ENCODE data around the gene OR56A5. TPM values are rescaled to one million over a fixed set of nuclear protein-coding genes. Genes with fewer than 3 reads are reported as not detected.

The OR56A5 gene
- total and polyA plus RNA-seq, 8 donors = not detected

DNA sequence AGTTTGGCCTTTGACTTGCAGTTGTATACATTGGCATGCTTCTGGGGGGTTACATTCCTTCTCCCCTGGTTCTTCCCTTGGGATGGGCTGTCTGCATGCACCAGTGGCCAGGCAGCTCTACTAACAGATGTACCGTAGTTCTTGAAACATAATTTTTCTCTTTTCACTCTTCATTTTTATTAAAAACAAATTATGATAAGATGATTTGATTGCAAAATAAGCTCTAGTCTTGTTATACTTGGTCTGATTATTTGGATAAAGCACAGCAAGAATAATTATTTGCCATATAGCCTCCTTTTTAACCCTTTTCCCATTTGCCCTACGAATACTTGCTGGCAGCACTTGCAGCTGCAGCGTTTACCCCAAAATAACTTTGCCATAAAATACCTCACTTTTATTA lies 12.7 kb downstream of the OR56A5 start:
- intact Hi-C loops (cut with DNase I) = no loop called here

DNA sequence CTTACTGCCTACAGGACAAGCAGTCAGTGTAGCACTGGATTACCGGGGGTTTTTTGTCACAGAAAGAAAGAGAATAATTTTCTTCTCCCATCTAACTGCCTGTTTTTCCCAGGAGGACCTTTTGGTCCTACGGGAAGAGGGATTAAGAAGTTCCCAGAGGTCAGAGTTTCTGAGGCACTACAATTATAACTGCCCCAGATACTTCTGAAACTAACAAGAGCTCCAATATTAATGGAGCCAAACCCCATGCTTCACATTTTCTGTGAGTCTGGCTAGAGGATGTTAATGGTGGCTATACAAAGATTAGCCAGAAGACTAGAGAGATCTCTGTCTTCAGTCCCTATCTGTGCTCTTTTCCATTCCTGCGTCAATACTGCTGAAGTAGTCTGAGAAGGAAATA lies 26.3 kb downstream of the OR56A5 start, which contains the start of gene OR56A3:
Gene OR56A3, plus strand, starts transcription at position 301 of the 400 bp plus-strand sequence. CDS start 5,096 bp downstream, outside the sequence.
- DNase-seq (no peak), ATAC-seq (no peak), FAIRE-seq (no peak)
- no peaks in the 10 kb centered on the region for H3K36me3 ChIP-seq
- no peaks in the 10 kb centered on the region for H3K27me3 ChIP-seq
- no peak within 1 kb of the TSS for H3K4me3 ChIP-seq
- TF ChIP-seq, protein P1, sequence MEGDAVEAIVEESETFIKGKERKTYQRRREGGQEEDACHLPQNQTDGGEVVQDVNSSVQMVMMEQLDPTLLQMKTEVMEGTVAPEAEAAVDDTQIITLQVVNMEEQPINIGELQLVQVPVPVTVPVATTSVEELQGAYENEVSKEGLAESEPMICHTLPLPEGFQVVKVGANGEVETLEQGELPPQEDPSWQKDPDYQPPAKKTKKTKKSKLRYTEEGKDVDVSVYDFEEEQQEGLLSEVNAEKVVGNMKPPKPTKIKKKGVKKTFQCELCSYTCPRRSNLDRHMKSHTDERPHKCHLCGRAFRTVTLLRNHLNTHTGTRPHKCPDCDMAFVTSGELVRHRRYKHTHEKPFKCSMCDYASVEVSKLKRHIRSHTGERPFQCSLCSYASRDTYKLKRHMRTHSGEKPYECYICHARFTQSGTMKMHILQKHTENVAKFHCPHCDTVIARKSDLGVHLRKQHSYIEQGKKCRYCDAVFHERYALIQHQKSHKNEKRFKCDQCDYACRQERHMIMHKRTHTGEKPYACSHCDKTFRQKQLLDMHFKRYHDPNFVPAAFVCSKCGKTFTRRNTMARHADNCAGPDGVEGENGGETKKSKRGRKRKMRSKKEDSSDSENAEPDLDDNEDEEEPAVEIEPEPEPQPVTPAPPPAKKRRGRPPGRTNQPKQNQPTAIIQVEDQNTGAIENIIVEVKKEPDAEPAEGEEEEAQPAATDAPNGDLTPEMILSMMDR (IDR thresholded peaks at IDR 0.05) = no peak
- no peaks in the 10 kb centered on the region for H3K4me1 ChIP-seq
- H3K9me3 ChIP-seq = no peaks in the 10 kb centered on the region
- no peak within 1 kb of the TSS for H3K27ac ChIP-seq
- 65 to 80% methylated on average over 3 of the region's 3 CpGs for WGBS, 2 donors
- intact Hi-C loops (cut with DNase I) = no loop called here

More for the DNA sequence above, 12.7 kb downstream of the OR56A5 start:
- TF ChIP-seq, protein P1 (IDR thresholded peaks at IDR 0.05) = no peak
- FAIRE-seq (no peak), DNase-seq (no peak), ATAC-seq (no peak)
- no peak overlapping the region for H3K27ac ChIP-seq
- no peak overlapping the region for H3K4me3 ChIP-seq
- no peaks in the 10 kb centered on the region for H3K36me3 ChIP-seq
- H3K9me3 ChIP-seq = no peaks in the 10 kb centered on the region
- WGBS, 2 donors = 73 to 76% methylated on average over 3 of the region's 3 CpGs
- no peaks in the 10 kb centered on the region for H3K27me3 ChIP-seq
- H3K4me1 ChIP-seq = no peaks in the 10 kb centered on the region

DNA sequence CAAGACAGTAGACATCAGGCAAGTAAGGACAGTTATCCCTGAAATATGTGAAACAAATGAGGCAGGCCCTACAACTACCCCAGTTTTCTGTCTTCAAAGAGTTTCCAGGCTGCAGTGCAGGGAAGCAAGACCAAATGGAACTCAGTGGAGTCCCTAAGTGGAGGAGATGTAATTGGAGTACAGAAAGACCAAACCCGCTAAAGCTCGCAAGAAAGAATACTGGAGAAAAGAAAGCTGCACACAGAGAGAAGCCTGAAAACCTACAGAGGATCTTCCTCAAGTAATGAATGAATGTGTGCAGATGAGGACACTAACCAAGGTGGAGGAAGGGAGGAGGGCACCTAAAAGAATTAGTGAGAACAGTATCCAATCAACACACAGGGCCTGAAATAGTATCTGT lies 27.5 kb downstream of the OR56A5 start:
- Histone ChIP-seq H3K9me3 (no peaks in the 10 kb centered on the region), H3K36me3 (no peaks in the 10 kb centered on the region), H3K27me3 (no peaks in the 10 kb centered on the region), H3K27ac (no peak overlapping the region), H3K4me1 (no peaks in the 10 kb centered on the region), H3K4me3 (no peak overlapping the region)
- TF ChIP-seq, protein P1 (IDR thresholded peaks at IDR 0.05) = no peak
- FAIRE-seq = no peak
- no peak for ATAC-seq
- intact Hi-C loops (cut with DNase I) = no loop called here
- no peak for DNase-seq
- WGBS, 2 donors = 94 to 98% methylated on average over 2 of the region's 2 CpGs

GRCh38 chr11:5938603-5938965 lies 29.7 kb downstream of the OR56A5 start:
- Histone ChIP-seq H3K36me3 (no peaks in the 10 kb centered on the region), H3K4me1 (no peaks in the 10 kb centered on the region), H3K27me3 (no peaks in the 10 kb centered on the region), H3K4me3 (no peak overlapping the region), H3K27ac (no peak overlapping the region), H3K9me3 (no peaks in the 10 kb centered on the region)
- intact Hi-C loops (cut with DNase I) = no loop called here
- no peak for ATAC-seq
- no peak for FAIRE-seq
- DNase-seq = no peak
- TF ChIP-seq, protein P1 (IDR thresholded peaks at IDR 0.05) = no peak
- 51 to 74% methylated on average over 21 of the region's 21 CpGs for WGBS, 2 donors

DNA sequence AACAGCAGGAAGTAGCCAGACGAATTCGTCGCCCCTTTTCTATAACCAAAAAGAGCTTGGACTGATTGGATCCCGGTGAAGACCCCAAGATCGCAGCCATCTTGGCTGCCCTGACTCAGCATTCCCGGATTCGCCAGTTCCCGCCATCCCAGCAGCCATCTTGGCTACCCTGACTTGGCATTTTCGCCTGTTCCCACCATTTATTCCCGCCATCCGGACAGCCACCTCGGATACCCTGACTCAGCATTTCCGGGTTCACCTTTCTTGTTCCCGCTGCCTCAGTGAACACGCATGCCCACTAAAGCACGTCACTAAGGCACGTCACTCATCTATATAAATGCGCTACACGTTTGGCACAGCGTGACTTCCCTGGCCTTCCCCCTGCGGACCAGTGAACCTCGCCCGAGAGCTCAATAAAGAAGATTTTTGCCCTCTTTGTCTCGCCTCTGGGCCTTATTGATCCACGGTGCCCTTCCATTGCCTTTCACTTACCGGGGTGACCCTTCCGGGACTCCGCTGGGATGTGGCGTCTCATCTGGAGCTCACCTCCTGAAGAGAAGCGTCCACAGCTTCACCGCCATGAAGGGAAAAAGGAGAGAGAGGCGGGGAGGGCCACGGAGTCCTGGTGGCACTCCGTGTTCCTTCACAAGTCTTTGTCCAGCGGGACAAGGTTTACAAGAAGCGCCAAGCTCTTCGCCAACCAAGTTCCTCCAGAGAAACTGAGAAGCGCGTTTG lies 30.3 kb downstream of the OR56A5 start:
- TF ChIP-seq, protein P1 (IDR thresholded peaks at IDR 0.05) = no peak
- ATAC-seq (no peak), DNase-seq (no peak), FAIRE-seq (no peak)
- no peaks in the 10 kb centered on the region for H3K36me3 ChIP-seq
- H3K9me3 ChIP-seq = no peaks in the 10 kb centered on the region
- no peaks in the 10 kb centered on the region for H3K27me3 ChIP-seq
- H3K4me3 ChIP-seq = no peak overlapping the region
- H3K4me1 ChIP-seq = no peaks in the 10 kb centered on the region
- 78 to 86% methylated on average over 39 of the region's 39 CpGs for WGBS, 2 donors
- no peak overlapping the region for H3K27ac ChIP-seq
- intact Hi-C loops (cut with DNase I) = no loop called here

Measured in pancreas (tissue), 10 donors.